HL-60 (cell line): Measurements from ENCODE around the gene KRTAP4-8.

Experiments used
- GABPA ChIP-seq: IDR thresholded peaks from 2 replicates; pipeline ENCODE4 v1.6.1; 2012; ENCODE audit warnings: low read depth
- POLR2AphosphoS5 ChIP-seq: IDR thresholded peaks from 2 replicates; pipeline ENCODE4 v1.6.1; 2012; ENCODE audit warnings: low read depth
- SPI1 ChIP-seq: IDR thresholded peaks from 2 replicates; pipeline ENCODE4 v1.6.1; 2012; ENCODE audit warnings: low read depth, mild to moderate bottlenecking, borderline replicate concordance
- TF ChIP-seq, protein P1 (sequence below): IDR thresholded peaks from one replicate; pipeline ENCODE4 v1.5.1; 2011; ENCODE audit warnings: low read length, control low read depth, inconsistent platforms; ENCODE audit not compliant: insufficient read depth
- TF ChIP-seq, protein P2 (sequence below): IDR thresholded peaks from 2 replicates; pipeline ENCODE4 v1.6.1; 2012; ENCODE audit warnings: low read depth; ENCODE audit not compliant: insufficient replicate concordance

DNA sequence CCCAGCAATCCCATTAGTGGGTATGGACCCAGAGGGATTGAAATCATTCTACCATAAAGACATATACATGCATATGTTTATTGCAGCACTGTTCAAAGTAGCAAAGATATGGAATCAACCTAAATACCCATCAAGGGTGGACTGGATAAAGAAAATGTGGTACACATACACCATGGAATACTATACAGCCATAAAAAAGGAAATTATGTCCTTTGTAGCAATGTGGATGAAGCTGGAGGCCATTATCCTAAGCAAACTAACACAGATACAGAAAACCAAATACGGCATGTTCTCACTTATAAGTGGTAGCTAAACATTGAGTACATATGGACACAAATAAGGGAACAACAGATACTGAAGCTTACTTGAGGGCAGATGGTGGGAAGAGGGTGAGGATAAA lies 40.4 kb downstream of the KRTAP4-8 start:
- TF ChIP-seq, protein P1, sequence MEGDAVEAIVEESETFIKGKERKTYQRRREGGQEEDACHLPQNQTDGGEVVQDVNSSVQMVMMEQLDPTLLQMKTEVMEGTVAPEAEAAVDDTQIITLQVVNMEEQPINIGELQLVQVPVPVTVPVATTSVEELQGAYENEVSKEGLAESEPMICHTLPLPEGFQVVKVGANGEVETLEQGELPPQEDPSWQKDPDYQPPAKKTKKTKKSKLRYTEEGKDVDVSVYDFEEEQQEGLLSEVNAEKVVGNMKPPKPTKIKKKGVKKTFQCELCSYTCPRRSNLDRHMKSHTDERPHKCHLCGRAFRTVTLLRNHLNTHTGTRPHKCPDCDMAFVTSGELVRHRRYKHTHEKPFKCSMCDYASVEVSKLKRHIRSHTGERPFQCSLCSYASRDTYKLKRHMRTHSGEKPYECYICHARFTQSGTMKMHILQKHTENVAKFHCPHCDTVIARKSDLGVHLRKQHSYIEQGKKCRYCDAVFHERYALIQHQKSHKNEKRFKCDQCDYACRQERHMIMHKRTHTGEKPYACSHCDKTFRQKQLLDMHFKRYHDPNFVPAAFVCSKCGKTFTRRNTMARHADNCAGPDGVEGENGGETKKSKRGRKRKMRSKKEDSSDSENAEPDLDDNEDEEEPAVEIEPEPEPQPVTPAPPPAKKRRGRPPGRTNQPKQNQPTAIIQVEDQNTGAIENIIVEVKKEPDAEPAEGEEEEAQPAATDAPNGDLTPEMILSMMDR, result no peak
- TF ChIP-seq POLR2AphosphoS5 (no peak), GABPA (no peak), SPI1 (no peak)
- TF ChIP-seq, protein P2, sequence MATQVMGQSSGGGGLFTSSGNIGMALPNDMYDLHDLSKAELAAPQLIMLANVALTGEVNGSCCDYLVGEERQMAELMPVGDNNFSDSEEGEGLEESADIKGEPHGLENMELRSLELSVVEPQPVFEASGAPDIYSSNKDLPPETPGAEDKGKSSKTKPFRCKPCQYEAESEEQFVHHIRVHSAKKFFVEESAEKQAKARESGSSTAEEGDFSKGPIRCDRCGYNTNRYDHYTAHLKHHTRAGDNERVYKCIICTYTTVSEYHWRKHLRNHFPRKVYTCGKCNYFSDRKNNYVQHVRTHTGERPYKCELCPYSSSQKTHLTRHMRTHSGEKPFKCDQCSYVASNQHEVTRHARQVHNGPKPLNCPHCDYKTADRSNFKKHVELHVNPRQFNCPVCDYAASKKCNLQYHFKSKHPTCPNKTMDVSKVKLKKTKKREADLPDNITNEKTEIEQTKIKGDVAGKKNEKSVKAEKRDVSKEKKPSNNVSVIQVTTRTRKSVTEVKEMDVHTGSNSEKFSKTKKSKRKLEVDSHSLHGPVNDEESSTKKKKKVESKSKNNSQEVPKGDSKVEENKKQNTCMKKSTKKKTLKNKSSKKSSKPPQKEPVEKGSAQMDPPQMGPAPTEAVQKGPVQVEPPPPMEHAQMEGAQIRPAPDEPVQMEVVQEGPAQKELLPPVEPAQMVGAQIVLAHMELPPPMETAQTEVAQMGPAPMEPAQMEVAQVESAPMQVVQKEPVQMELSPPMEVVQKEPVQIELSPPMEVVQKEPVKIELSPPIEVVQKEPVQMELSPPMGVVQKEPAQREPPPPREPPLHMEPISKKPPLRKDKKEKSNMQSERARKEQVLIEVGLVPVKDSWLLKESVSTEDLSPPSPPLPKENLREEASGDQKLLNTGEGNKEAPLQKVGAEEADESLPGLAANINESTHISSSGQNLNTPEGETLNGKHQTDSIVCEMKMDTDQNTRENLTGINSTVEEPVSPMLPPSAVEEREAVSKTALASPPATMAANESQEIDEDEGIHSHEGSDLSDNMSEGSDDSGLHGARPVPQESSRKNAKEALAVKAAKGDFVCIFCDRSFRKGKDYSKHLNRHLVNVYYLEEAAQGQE, result no peak
